KOPT-K1 (cell line): Measurements from ENCODE around the gene PKD1L1.
"Not testable (repeated sequence)": the region's sequence is repeated elsewhere in the genome, so short reads cannot be mapped to it uniquely, and the experiment has no call there.

Source experiments
- H3K27ac ChIP-seq: fragments of 200-600 bp; sonication (generic); 2 replicates; pipeline ENCODE4 v1.5.1; 2016; ENCODE audit warnings: antibody characterized with exemption, mild to moderate bottlenecking, low read depth, low read length; ENCODE audit not compliant: poor library complexity, severe bottlenecking
- H3K36me3 ChIP-seq: fragments of 200-600 bp; sonication (generic); 2 replicates; pipeline ENCODE4 v1.5.1; 2017; ENCODE audit warnings: antibody characterized with exemption, mild to moderate bottlenecking, low read length, moderate library complexity; ENCODE audit not compliant: insufficient read depth
- H3K9me3 ChIP-seq: fragments of 200-600 bp; sonication (generic); 2 replicates; pipeline ENCODE4 v1.5.1; 2017; ENCODE audit warnings: antibody characterized with exemption, low read length, mild to moderate bottlenecking; ENCODE audit not compliant: insufficient read depth, poor library complexity, severe bottlenecking

The PKD1L1 gene

GRCh38 chr7:47947355-47947749 lies 914 bp downstream of the PKD1L1 start:
- no peaks in the 10 kb centered on the region for H3K9me3 ChIP-seq
- no peaks in the 10 kb centered on the region for H3K36me3 ChIP-seq
- no peak overlapping the region for H3K27ac ChIP-seq

- H3K27ac ChIP-seq: no peak overlapping the region
- H3K9me3 ChIP-seq: no peaks in the 10 kb centered on the region
Observed at GRCh38 chr7:47946581-47947354, 1.5 kb downstream of the PKD1L1 start.

GRCh38 chr7:47945261-47946015 lies 2.8 kb downstream of the PKD1L1 start:
- Histone ChIP-seq H3K9me3 (no peaks in the 10 kb centered on the region), H3K27ac (no peak overlapping the region), H3K36me3 (no peaks in the 10 kb centered on the region)

More at GRCh38 chr7:47946581-47947354, 1.5 kb downstream of the PKD1L1 start:
- no peaks in the 10 kb centered on the region for H3K36me3 ChIP-seq

- Histone ChIP-seq H3K36me3 (no peaks in the 10 kb centered on the region), H3K27ac (no peak overlapping the region), H3K9me3 (no peaks in the 10 kb centered on the region)
Observed at GRCh38 chr7:47944536-47945260, 3.6 kb downstream of the PKD1L1 start.

GRCh38 chr7:47943676-47944474 lies 4.4 kb downstream of the PKD1L1 start:
- Histone ChIP-seq H3K36me3 (no peaks in the 10 kb centered on the region), H3K27ac (no peak overlapping the region), H3K9me3 (no peaks in the 10 kb centered on the region)

GRCh38 chr7:47942651-47943050 lies 5.6 kb downstream of the PKD1L1 start:
- H3K9me3 ChIP-seq, H3K27ac ChIP-seq, H3K36me3 ChIP-seq: not testable (repeated sequence)

GRCh38 chr7:47942132-47942531 lies 6.1 kb downstream of the PKD1L1 start:
- no peak overlapping the region for H3K27ac ChIP-seq
- H3K36me3 ChIP-seq: no peaks in the 10 kb centered on the region
- H3K9me3 ChIP-seq: no peaks in the 10 kb centered on the region

GRCh38 chr7:47941136-47941844 lies 7.0 kb downstream of the PKD1L1 start:
- Histone ChIP-seq H3K27ac (no peak overlapping the region), H3K9me3 (no peaks in the 10 kb centered on the region), H3K36me3 (no peaks in the 10 kb centered on the region)

GRCh38 chr7:47940088-47941013 lies 7.9 kb downstream of the PKD1L1 start:
- Histone ChIP-seq H3K9me3 (no peaks in the 10 kb centered on the region), H3K27ac (no peak overlapping the region)

GRCh38 chr7:47939425-47940036 lies 8.7 kb downstream of the PKD1L1 start:
- no peaks in the 10 kb centered on the region for H3K9me3 ChIP-seq
- no peak overlapping the region for H3K27ac ChIP-seq
- H3K36me3 ChIP-seq: no peaks in the 10 kb centered on the region

More at GRCh38 chr7:47940088-47941013, 7.9 kb downstream of the PKD1L1 start:
- H3K36me3 ChIP-seq: no peaks in the 10 kb centered on the region

- no peak overlapping the region for H3K27ac ChIP-seq
- H3K36me3 ChIP-seq: no peaks in the 10 kb centered on the region
- H3K9me3 ChIP-seq: no peaks in the 10 kb centered on the region
Observed at GRCh38 chr7:47938574-47939165, 9.6 kb downstream of the PKD1L1 start.

- H3K9me3 ChIP-seq: no peaks in the 10 kb centered on the region
- H3K27ac ChIP-seq: no peak overlapping the region
- H3K36me3 ChIP-seq: no peaks in the 10 kb centered on the region
Observed at GRCh38 chr7:47937711-47938573, 10.3 kb downstream of the PKD1L1 start.
